ENCODE data around the gene HMGB1.
A peak's percentile ranks its signal among the peaks of the same experiment; 100 is the strongest.

Gene HMGB1

GRCh38 chr13:30465593-30466357, at the start of gene HMGB1:
HMGB1 (minus strand) TSS chr13:30465936; CDS start chr13:30463680, 2,256 bp downstream.
- peak within 1 kb of the TSS; percentile 93 to 97 for H3K4me3 Mint-ChIP-seq
- DNase-seq, result peak; percentile 95 to 98
- peak within 1 kb of the TSS; percentile 100 for H3K27ac Mint-ChIP-seq
- peak; percentile 92 for ATAC-seq
- peaks cover 40% of the 10 kb centered on the region for H3K4me1 Mint-ChIP-seq
- H3K27me3 Mint-ChIP-seq, result peaks cover 9% of the 10 kb centered on the region
- no peaks in the 10 kb centered on the region for H3K9me3 Mint-ChIP-seq

- Mint-ChIP-seq H3K9me3 (no peaks in the 10 kb centered on the region), H3K27ac (no peak overlapping the region), H3K4me3 (no peak overlapping the region), H3K27me3 (no peaks in the 10 kb centered on the region), H3K4me1 (no peaks in the 10 kb centered on the region)
- ATAC-seq, result no peak
- DNase-seq, result no peak
Measured at GRCh38 chr13:30510811-30511371, 45.2 kb upstream of the HMGB1 start.

GRCh38 chr13:30510091-30510490, 44.4 kb upstream of the HMGB1 start:
- Mint-ChIP-seq H3K9me3 (no peaks in the 10 kb centered on the region), H3K27ac (no peak overlapping the region), H3K4me1 (no peaks in the 10 kb centered on the region), H3K27me3 (no peaks in the 10 kb centered on the region), H3K4me3 (no peak overlapping the region)
- DNase-seq, result no peak
- ATAC-seq, result no peak

- Mint-ChIP-seq H3K9me3 (no peaks in the 10 kb centered on the region), H3K27ac (no peak overlapping the region), H3K4me1 (no peaks in the 10 kb centered on the region), H3K4me3 (no peak overlapping the region), H3K27me3 (no peaks in the 10 kb centered on the region)
- DNase-seq, result no peak
- ATAC-seq, result no peak
Measured at GRCh38 chr13:30509254-30510050, 43.7 kb upstream of the HMGB1 start.

- Mint-ChIP-seq H3K27me3 (no peaks in the 10 kb centered on the region), H3K27ac (peak overlapping the region; percentile 4 to 35), H3K9me3 (no peaks in the 10 kb centered on the region), H3K4me3 (no peak overlapping the region), H3K4me1 (peaks cover 6% of the 10 kb centered on the region)
- ATAC-seq (no peak), DNase-seq (no peak)
Measured at GRCh38 chr13:30504081-30504480, 38.3 kb upstream of the HMGB1 start.

- H3K27me3 Mint-ChIP-seq, result no peaks in the 10 kb centered on the region
- no peak overlapping the region for H3K4me3 Mint-ChIP-seq
- H3K9me3 Mint-ChIP-seq, result no peaks in the 10 kb centered on the region
- ATAC-seq, result no peak
- no peak overlapping the region for H3K27ac Mint-ChIP-seq
- H3K4me1 Mint-ChIP-seq, result peaks cover 6% of the 10 kb centered on the region
- DNase-seq, result no peak
Measured at GRCh38 chr13:30502237-30502636, 36.5 kb upstream of the HMGB1 start.

- peaks cover 6% of the 10 kb centered on the region for H3K4me1 Mint-ChIP-seq
- H3K27ac Mint-ChIP-seq, result no peak overlapping the region
- no peaks in the 10 kb centered on the region for H3K27me3 Mint-ChIP-seq
- DNase-seq (no peak), ATAC-seq (no peak)
- H3K4me3 Mint-ChIP-seq, result no peak overlapping the region
- H3K9me3 Mint-ChIP-seq, result no peaks in the 10 kb centered on the region
Measured at GRCh38 chr13:30499338-30499737, 33.6 kb upstream of the HMGB1 start.

GRCh38 chr13:30496147-30496546, 30.4 kb upstream of the HMGB1 start:
- Mint-ChIP-seq H3K4me3 (no peak overlapping the region), H3K27ac (no peak overlapping the region), H3K4me1 (peaks cover 6% of the 10 kb centered on the region), H3K27me3 (no peaks in the 10 kb centered on the region), H3K9me3 (no peaks in the 10 kb centered on the region)
- DNase-seq (no peak), ATAC-seq (no peak)

- Mint-ChIP-seq H3K27ac (no peak overlapping the region), H3K9me3 (no peaks in the 10 kb centered on the region), H3K4me3 (no peak overlapping the region), H3K27me3 (no peaks in the 10 kb centered on the region), H3K4me1 (peaks cover 6% of the 10 kb centered on the region)
- DNase-seq (no peak), ATAC-seq (no peak)
Measured at GRCh38 chr13:30495746-30496145, 30.0 kb upstream of the HMGB1 start.

- no peaks in the 10 kb centered on the region for H3K4me1 Mint-ChIP-seq
- H3K9me3 Mint-ChIP-seq, result no peaks in the 10 kb centered on the region
- no peak overlapping the region for H3K4me3 Mint-ChIP-seq
- DNase-seq, result no peak
- H3K27ac Mint-ChIP-seq, result no peak overlapping the region
- H3K27me3 Mint-ChIP-seq, result no peaks in the 10 kb centered on the region
- no peak for ATAC-seq
Measured at GRCh38 chr13:30493658-30494381, 28.1 kb upstream of the HMGB1 start.

- no peaks in the 10 kb centered on the region for H3K4me1 Mint-ChIP-seq
- DNase-seq (no peak), ATAC-seq (no peak)
- peaks cover 6% of the 10 kb centered on the region for H3K27me3 Mint-ChIP-seq
- no peaks in the 10 kb centered on the region for H3K9me3 Mint-ChIP-seq
- H3K4me3 Mint-ChIP-seq, result no peak overlapping the region
- no peak overlapping the region for H3K27ac Mint-ChIP-seq
Measured at GRCh38 chr13:30487075-30487470, 21.3 kb upstream of the HMGB1 start.

- Mint-ChIP-seq H3K27me3 (peaks cover 6% of the 10 kb centered on the region), H3K4me1 (no peaks in the 10 kb centered on the region), H3K4me3 (no peak overlapping the region), H3K9me3 (no peaks in the 10 kb centered on the region), H3K27ac (no peak overlapping the region)
- ATAC-seq (no peak), DNase-seq (no peak)
Measured at GRCh38 chr13:30486230-30487074, 20.7 kb upstream of the HMGB1 start.

- H3K9me3 Mint-ChIP-seq, result no peaks in the 10 kb centered on the region
- no peak for ATAC-seq
- no peaks in the 10 kb centered on the region for H3K27me3 Mint-ChIP-seq
- no peak for DNase-seq
- H3K4me3 Mint-ChIP-seq, result no peak overlapping the region
- H3K4me1 Mint-ChIP-seq, result no peaks in the 10 kb centered on the region
- H3K27ac Mint-ChIP-seq, result peak overlapping the region in 1 of 2 donors; percentile 30
Measured at GRCh38 chr13:30481241-30481760, 15.6 kb upstream of the HMGB1 start.

- Mint-ChIP-seq H3K9me3 (no peaks in the 10 kb centered on the region), H3K4me3 (no peak overlapping the region), H3K27ac (no peak overlapping the region), H3K27me3 (no peaks in the 10 kb centered on the region), H3K4me1 (no peaks in the 10 kb centered on the region)
- ATAC-seq, result no peak
- no peak for DNase-seq
Measured at GRCh38 chr13:30480292-30480950, 14.7 kb upstream of the HMGB1 start.

Measured in stimulated activated naive CD8-positive, alpha-beta T cell treated with anti-CD3 and anti-CD28 coated beads, Interleukin-15, amount 100 ng/mL, for 72 hours (primary cell).